Fibroblast of the aortic adventitia (primary cell): ENCODE measurements around the gene PTPN6. TPM values are rescaled to one million over a fixed set of nuclear protein-coding genes. Genes with fewer than 3 reads are reported as not detected.

Source experiments
- DNase-seq: peaks from one replicate; pipeline ENCODE4 v3.0.0-alpha.2; 2010; ENCODE audit warnings: low read depth
- H3K4me3 ChIP-seq: 2 replicates; pipeline ENCODE4 v1.5.1; 2011; ENCODE audit warnings: low read depth, mild to moderate bottlenecking, control low read depth, low read length, moderate library complexity
- CTCF ChIP-seq: IDR thresholded peaks from 2 replicates; pipeline ENCODE4 v1.5.1; 2011; ENCODE audit warnings: mild to moderate bottlenecking, low read length, control low read depth, inconsistent platforms; ENCODE audit not compliant: insufficient read depth
- total RNA-seq: library from RNA; depleted of rRNA; stranded (reverse); fragments of >200 nt; gene quantifications from 2 replicates; pipeline ENCODE4 v1.2.3, GENCODE V29; 2012; ENCODE audit warnings: low replicate concordance

PTPN6 gene
- total RNA-seq, 1 donor = not detected

GRCh38 chr12:6929466-6930452 is 21.4 kb upstream of the PTPN6 start:
- no peak for DNase-seq
- H3K4me3 ChIP-seq = peak overlapping the region; percentile 86
- no peak for TF ChIP-seq CTCF

DNA sequence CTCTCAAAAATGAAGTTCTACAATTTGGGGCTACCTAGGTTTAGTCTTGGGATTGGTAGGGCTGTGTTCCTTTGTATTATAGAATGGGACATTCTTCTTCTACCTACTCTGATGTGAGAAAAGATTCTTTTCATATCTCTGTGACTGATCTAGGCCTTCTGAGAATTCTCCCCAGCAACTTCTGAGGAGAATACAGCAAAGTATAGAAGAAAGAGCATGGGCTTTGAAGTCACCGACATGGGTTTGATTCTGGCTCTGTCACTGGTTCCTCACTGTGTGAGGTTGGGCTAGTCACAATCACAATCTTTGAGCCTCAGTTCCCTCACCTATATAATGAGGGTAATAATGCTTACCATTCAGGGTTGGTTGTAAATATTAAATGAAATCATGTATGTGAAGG is 18.4 kb upstream of the PTPN6 start:
- no peak overlapping the region for H3K4me3 ChIP-seq
- no peak for TF ChIP-seq CTCF

GRCh38 chr12:6934110-6934509 is 17.0 kb upstream of the PTPN6 start:
- DNase-seq = peak; percentile 41
- TF ChIP-seq CTCF = no peak

More for the DNA sequence above, 18.4 kb upstream of the PTPN6 start:
- DNase-seq = no peak

DNA sequence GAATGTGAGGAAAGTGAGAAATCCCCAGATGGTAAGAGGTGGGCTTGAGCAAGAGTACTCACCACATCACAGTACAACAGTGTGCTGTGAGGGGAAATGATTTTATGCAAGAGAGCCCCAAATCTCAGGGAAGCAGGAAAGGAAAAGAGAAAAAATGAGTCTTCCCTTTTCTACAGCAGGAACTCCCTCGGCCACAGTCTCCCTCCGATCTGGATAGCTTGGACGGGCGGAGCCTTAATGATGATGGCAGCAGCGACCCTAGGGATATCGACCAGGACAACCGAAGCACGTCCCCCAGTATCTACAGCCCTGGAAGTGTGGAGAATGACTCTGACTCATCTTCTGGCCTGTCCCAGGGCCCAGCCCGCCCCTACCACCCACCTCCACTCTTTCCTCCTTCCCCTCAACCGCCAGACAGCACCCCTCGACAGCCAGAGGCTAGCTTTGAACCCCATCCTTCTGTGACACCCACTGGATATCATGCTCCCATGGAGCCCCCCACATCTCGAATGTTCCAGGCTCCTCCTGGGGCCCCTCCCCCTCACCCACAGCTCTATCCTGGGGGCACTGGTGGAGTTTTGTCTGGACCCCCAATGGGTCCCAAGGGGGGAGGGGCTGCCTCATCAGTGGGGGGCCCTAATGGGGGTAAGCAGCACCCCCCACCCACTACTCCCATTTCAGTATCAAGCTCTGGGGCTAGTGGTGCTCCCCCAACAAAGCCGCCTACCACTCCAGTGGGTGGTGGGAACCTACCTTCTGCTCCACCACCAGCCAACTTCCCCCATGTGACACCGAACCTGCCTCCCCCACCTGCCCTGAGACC is 15.6 kb upstream of the PTPN6 start:
- TF ChIP-seq CTCF = no peak
- DNase-seq = no peak

More at GRCh38 chr12:6934110-6934509, 17.0 kb upstream of the PTPN6 start:
- no peak overlapping the region for H3K4me3 ChIP-seq

DNA sequence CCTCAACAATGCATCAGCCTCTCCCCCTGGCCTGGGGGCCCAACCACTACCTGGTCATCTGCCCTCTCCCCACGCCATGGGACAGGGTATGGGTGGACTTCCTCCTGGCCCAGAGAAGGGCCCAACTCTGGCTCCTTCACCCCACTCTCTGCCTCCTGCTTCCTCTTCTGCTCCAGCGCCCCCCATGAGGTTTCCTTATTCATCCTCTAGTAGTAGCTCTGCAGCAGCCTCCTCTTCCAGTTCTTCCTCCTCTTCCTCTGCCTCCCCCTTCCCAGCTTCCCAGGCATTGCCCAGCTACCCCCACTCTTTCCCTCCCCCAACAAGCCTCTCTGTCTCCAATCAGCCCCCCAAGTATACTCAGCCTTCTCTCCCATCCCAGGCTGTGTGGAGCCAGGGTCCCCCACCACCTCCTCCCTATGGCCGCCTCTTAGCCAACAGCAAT is 14.9 kb upstream of the PTPN6 start:
- no peak overlapping the region for H3K4me3 ChIP-seq
- no peak for DNase-seq
- TF ChIP-seq CTCF = no peak

More for the DNA sequence above, 15.6 kb upstream of the PTPN6 start:
- H3K4me3 ChIP-seq = no peak overlapping the region

GRCh38 chr12:6936636-6937480 is 14.3 kb upstream of the PTPN6 start:
- TF ChIP-seq CTCF = no peak
- H3K4me3 ChIP-seq = peak overlapping the region; percentile 68
- DNase-seq = no peak
